ENCODE data around the gene CACNB2.

Gene CACNB2

DNA sequence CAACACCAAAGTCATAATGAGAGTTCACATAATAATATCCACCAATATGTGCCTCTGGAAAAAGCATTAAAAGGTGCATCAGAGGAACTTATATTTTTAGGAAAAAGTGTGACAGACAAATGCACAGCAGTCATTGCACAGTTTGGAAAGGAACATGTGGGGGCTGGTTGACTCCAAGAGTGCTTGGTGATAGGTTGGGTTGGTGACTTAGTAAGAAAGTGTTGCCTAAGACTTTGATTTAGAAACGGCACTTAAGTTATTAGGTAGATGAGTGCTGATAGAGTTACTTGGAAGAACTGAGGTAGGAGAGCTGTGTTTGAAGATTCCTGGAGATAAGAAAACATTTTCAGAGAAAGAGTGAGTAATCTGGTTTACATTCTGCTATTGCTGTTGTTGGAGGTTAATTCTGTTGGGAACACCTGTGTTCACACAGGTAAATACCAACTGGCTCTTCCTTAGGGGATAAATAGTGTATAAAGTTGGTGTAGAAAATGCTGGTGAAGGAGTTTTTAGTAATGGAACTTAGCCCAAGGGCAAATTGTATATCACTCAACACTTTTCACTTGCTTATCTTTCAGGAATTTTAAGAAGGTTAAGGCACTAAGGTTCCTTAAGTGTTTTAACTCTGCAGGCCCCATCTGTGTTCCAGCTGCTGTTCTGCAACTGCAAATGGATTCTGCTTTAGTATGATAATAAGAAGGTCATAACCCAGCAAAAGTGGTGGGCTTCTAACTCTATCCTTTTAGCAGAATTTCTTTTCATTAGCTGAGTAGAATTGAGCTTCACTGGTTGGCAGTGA is 315.1 kb downstream of the CACNB2 start:
- DNase-seq (ENCODE audit: low read depth in 2 of 2): no peak

DNA sequence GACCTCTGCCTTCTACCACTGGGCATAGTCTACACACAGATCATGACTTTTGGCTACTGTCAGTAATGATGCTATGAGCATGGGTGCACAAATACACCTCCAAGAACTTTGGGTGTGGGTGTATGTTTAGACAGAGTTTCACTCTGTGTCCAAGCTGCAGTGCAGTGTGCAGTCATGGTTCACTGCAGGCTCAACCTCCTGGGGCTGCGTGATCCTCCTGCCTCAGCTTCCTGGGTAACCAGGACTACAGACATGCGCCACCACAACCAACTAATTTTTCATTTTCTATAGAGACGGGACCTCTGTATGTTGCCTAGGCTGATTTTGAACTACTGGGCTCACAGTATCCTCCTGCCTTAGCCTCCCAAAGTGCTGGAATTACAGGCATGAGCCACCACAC is 316.8 kb downstream of the CACNB2 start:
- no peak for DNase-seq (ENCODE audit: low read depth in 2 of 2)

- no peak for DNase-seq (ENCODE audit: low read depth in 2 of 2)
Measured at GRCh38 chr10:18460032-18460431, 319.8 kb downstream of the CACNB2 start.

- DNase-seq (ENCODE audit: low read depth in 2 of 2): no peak
Measured at GRCh38 chr10:18463673-18464211, 323.5 kb downstream of the CACNB2 start.

GRCh38 chr10:18469125-18469524 is 328.9 kb downstream of the CACNB2 start:
- no peak for DNase-seq (ENCODE audit: low read depth in 2 of 2)

DNA sequence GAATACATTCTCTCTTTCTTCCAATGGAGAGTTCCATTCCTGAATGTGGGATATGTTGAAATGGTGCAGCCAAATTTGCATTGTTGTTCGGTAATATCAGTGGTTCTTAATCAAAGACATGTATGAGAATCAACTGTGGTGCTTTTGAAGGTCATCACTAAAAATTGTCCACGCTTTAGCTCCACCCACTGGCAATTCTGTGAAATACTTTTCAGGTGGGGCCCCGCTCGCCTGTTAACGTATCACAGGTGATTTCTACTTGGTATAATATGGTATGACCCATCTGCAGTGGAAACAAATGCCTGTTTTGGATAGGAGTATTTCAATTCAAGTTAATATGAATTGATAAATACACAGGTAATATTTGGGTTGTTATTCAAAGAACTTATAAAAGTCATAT is 332.8 kb downstream of the CACNB2 start:
- no peak for DNase-seq (ENCODE audit: low read depth in 2 of 2)

DNA sequence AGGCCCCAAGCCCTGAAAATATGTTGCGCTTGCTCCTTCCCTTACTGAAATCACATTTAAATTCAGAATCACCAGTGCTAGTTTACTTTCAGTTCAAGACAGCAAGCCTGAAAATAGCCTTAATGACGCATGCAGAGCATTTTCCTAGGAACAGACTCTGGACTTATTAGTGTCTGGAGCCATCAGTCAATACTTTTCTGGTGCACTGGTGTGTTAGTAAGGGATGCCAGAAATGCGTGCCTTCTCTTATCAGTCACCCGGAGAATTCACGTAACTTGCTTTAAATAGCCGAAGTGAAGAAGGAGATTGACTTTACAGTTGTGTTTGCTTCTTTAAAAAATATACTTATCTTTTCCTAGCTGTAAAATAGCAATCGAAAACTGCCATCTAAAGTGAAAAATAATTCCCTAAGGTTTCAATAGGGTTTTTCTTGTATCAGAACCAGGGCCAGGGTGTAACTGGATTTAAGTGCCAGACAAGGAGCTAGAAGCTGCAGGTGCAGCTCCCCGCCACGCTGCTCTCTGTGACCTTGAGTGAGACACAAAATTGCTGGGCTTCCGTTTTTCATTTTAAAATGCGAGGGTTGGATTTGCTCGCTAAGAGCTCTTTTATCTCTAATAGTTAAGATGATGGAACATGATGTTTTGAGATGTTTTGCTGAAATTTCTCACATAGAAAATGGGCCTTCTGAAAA is 333.3 kb downstream of the CACNB2 start:
- DNase-seq (ENCODE audit: low read depth in 2 of 2): no peak

GRCh38 chr10:18474118-18474455 is 333.9 kb downstream of the CACNB2 start:
- no peak for DNase-seq (ENCODE audit: low read depth in 2 of 2)

- DNase-seq (ENCODE audit: low read depth in 2 of 2): no peak
Measured at GRCh38 chr10:18476076-18476647, 335.9 kb downstream of the CACNB2 start.

GRCh38 chr10:18478354-18478753 is 338.1 kb downstream of the CACNB2 start:
- no peak for DNase-seq (ENCODE audit: low read depth in 2 of 2)

DNA sequence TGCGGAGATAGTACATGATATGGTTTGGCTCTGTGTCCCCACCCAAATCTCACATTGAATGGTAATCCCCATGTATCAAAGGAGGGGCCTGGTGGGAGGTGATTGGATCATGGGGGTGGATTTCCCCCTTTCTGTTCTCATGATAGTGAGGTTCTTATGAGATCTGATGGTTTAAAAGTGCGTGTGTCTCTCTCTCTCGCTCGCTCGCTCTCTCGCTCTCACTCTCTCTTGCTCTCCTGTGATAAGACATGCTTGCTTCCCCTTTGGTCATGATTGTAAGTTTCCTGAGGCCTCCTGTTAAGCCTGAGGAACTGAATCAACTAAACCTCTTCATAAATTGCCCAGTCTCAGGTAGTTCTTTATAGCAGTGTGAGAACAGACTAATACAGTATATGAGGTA is 339.3 kb downstream of the CACNB2 start:
- no peak for DNase-seq (ENCODE audit: low read depth in 2 of 2)

DNA sequence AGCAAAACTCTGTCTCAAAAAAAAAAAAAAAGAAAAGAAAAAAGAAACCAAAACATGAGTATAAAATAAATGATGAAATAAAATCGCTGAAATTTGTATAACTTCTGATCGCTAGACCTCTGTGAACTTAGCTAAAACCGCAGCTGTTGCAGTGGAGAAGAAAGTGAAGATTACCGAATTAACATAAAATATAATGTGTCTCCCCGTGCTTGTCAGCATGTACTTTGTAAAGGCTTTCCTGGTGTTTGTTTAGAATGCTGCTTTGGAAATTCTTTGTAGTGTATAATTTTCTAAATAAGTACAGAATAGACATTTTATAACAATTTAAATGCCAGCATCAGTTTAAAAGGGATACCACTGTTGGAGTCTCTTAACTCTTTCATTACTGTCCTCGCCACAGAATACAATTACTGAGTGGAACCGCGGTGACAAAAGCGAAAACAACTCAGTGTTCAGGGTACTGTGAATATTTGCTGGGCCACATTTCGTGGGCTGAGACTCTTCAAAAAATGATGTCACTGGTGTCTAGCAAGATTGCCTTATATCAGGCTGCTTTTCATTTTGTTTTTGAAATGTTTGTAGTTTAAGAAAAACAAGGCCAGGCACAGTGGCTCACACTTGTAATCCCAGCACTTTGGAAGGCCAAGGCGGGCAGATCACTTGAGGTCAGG is 343.4 kb downstream of the CACNB2 start:
- no peak for DNase-seq (ENCODE audit: low read depth in 2 of 2)

DNA sequence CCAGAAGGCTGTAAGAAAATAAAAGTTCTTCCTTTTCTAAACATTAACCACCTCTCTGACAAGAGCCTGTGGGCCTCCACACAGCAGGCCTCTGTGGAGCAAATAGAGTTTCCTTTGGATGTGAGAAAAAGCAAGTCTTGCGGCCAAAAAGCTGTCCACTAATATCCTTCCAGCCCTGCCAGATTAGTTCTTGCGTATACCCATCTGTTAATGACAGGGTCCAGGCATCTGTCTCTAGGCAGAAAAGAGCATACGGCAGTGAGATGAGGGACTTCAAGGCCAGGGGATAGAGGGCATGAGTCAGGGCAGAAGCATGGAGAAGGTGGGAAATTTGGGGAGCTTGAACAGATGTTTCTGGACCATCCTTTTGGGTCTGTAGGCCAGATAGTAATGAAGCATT is 346.2 kb downstream of the CACNB2 start:
- no peak for DNase-seq (ENCODE audit: low read depth in 2 of 2)

DNA sequence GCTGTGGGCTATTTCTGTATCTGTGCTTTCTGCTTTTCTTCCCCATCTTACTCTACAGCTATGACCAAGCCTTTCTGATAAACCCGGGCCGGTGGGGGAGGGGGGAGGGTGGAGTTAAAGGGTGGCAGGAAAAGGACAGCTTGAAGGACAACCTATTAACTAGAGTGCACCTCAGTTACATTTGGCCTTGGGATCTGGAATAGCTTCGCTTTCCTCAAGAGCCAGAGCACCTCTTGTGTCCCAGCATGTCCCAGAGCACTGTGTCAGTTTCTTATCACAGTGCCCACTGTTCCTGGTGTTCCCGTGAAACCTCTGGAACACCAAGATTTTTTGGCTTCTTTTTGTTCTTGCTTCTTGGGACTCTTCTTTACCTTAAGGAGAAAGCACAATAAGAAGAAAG is 350.5 kb downstream of the CACNB2 start:
- DNase-seq (ENCODE audit: low read depth in 2 of 2): no peak

DNA sequence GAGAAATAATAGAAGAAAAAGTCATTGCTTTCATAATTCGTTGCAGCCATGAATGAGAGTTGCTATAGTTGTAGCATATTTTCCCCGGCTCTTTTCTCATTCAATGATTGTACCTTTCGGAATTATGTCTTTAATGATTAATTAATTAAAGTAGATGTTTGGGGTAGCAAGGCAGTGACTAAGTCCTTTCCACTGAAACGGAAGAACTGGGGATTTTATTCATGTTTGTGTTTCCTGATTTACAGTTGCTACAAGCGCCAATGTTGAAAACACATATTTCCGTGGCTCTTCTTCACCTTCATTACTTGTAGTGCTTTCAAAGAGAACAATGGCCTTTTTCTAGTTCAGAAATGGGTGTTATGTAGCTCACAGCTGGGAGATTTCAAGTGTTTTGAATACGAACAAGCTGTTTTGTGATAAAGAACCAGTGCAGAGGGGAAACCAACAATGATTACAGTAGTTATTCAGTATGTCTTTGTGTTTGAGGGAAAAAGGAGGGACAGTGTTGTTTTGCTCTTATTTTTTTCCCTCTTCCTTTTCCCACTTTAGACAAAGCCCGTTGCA is 357.7 kb downstream of the CACNB2 start:
- no peak for DNase-seq (ENCODE audit: low read depth in 2 of 2)

- DNase-seq (ENCODE audit: low read depth in 2 of 2): no peak
Measured at GRCh38 chr10:18498998-18499397, 358.8 kb downstream of the CACNB2 start.

- no peak for DNase-seq (ENCODE audit: low read depth in 2 of 2)
Measured at GRCh38 chr10:18500576-18500975, 360.4 kb downstream of the CACNB2 start.

- DNase-seq (ENCODE audit: low read depth in 2 of 2): no peak
Measured at GRCh38 chr10:18501198-18501597, 361.0 kb downstream of the CACNB2 start.

- DNase-seq (ENCODE audit: low read depth in 2 of 2): no peak
Measured at GRCh38 chr10:18501629-18502028, 361.4 kb downstream of the CACNB2 start.

DNA sequence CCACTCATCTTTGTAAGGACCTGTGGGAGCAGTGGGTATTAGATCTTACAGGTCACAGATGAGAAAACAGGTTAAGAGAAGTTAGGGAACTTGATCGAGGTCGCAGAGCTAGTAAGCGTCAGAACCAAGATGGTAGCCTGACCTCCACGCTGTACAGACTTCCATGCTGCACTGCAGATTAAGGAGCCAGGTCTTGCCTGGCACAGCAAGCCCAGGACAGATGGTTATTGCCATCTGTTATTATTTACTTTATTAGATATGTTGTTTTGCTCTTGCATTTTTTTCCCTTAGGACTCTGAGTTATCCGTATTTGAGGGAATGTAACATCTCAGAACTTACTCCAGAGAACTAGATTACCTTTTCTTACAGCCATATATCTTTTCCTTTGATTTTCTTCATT is 363.9 kb downstream of the CACNB2 start:
- no peak for DNase-seq (ENCODE audit: low read depth in 2 of 2)

GRCh38 chr10:18505456-18506118 is 365.4 kb downstream of the CACNB2 start:
- no peak for DNase-seq (ENCODE audit: low read depth in 2 of 2)
